Middle frontal gyrus (tissue), 1 donor: ENCODE measurements around the gene THUMPD2.
"Not testable (repeated sequence)": the region's sequence is repeated elsewhere in the genome, so short reads cannot be mapped to it uniquely, and the experiment has no call there.

ENCODE experiments used
- DNase-seq: peaks from one replicate; pipeline ENCODE4 v3.0.0-alpha.2; 2015; ENCODE audit warnings: low spot score; ENCODE audit errors: extremely low spot score

The THUMPD2 gene, protein sequence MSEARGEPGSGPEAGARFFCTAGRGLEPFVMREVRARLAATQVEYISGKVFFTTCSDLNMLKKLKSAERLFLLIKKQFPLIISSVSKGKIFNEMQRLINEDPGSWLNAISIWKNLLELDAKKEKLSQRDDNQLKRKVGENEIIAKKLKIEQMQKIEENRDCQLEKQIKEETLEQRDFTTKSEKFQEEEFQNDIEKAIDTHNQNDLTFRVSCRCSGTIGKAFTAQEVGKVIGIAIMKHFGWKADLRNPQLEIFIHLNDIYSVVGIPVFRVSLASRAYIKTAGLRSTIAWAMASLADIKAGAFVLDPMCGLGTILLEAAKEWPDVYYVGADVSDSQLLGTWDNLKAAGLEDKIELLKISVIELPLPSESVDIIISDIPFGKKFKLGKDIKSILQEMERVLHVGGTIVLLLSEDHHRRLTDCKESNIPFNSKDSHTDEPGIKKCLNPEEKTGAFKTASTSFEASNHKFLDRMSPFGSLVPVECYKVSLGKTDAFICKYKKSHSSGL

DNA sequence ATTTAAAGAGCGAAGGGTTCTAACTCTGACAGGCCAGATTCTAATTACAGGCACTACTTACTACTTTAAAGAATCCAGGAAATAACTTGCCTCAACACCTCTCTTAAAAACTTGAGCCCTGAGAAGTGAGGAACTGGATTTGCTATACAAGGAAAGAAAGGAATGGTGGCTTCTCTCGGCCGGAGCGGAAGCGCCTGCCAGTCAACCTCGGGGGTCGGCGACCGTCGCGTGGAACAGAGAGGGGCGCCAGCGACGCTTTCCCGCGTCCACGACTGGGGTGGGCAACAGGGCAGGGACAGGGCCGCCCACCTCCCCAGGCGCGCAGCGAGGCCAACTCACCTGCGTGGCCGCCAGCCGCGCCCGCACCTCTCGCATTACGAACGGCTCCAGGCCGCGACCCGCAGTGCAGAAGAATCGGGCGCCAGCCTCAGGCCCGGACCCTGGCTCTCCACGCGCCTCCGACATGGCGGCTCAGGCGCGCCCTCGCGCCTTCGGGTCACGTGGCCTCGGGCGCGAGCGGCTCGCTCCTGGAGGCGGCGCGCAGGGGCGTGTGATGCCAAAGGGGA, at the start of gene THUMPD2:
TSS of gene THUMPD2 (minus strand) at position 484 of the 566 bp plus-strand sequence. CDS start at position 465, 19 bp downstream.
- peak; percentile 54 for DNase-seq

GRCh38 chr2:39821871-39822270, 42.8 kb upstream of the THUMPD2 start:
- no peak for DNase-seq

DNA sequence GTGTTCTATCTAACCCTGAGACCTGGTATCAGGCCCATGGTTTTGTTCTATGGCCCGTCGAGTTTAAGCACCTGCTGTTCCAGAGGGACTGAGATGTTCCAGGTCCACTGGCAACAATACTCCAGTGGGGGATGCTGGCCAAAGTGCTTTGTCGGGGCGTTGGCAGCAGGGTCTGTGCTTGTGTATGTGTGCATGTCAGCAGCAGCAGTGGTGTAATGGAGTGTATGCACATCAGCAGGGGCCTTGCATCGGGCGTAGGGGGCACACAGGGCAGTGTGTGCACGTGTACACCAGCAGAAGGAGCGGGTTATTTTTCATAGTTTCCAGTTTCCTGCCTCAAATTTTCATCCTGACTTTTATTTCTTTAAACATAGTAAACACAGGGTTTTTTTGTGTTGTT, 37.8 kb upstream of the THUMPD2 start:
- no peak for DNase-seq

- DNase-seq = no peak
These were observed 37.4 kb upstream of the THUMPD2 start for GRCh38 chr2:39816428-39816827.

GRCh38 chr2:39805936-39806608, 27.0 kb upstream of the THUMPD2 start:
- DNase-seq = no peak

DNA sequence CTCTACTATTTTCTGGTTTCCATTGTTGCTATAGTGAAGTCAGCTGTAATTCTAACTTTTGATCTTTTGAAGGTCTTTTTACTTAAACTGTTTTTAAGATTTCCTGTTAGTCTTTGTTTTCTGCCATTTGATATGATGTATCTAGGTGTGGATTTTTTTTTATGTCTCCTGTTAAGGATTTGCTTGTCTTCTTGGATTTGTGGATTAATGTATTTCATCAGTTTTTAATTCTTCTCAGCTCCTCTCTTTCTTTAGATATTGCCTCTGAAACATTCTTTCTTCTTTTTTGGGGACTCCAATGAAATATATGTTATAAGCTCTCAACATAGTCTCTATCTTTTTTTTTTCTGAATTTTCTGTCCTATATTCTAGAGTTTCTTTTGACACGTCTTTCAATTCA, 24.8 kb upstream of the THUMPD2 start:
- DNase-seq = no peak

- DNase-seq = no peak
These were observed 21.7 kb upstream of the THUMPD2 start for GRCh38 chr2:39800752-39801151.

DNA sequence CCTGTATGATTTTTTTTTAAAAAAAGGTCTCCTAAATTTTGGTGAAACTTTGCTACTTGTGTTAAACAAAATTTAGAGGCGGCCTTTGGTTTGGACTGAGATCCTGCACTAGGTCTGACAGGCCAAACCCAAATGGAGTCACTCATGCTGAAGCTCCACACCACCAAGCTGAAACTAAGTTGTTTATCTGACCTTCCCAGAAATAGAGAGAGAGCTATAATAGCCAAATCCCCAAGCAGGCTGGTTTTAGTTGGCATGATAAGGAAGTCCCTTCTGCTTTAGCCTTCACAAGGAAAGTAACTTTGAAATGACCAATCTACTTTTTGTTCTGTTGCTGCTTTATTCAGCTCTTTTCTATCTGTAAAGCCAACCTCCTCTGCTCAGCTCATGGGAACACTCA, 17.1 kb upstream of the THUMPD2 start:
- DNase-seq = no peak

DNA sequence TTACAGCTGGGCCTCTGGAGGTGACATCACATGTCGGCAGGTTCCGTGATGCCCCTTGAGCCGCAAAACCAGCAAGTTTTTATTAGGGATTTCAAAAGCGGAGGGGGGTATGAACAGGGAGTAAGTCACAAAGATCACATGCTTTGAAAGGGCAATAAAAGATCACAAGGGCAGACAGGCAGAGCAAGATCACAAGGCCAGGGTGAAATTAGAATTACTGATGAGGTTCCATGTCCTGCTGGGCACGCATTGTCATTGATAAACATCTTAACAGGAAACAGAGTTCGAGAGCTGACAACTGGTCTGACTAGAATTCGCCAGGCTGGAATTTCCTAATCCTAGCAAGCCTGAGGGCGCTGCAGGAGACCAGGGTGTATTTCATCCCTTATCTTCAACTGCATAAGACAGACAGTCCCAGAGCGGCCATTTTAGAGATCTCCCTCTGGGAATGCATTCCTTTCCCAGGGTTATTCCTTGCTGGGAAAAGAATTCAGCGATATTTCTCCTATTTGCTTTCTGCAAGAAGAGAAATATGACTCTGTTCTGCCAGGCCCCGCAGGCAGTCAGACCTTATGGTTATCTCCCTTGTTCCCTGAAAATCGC, 11.3 kb upstream of the THUMPD2 start:
- DNase-seq = not testable (repeated sequence)

GRCh38 chr2:39787950-39788349, 8.9 kb upstream of the THUMPD2 start:
- no peak for DNase-seq

- DNase-seq = no peak
These were observed 7.9 kb upstream of the THUMPD2 start for GRCh38 chr2:39786761-39787522.

DNA sequence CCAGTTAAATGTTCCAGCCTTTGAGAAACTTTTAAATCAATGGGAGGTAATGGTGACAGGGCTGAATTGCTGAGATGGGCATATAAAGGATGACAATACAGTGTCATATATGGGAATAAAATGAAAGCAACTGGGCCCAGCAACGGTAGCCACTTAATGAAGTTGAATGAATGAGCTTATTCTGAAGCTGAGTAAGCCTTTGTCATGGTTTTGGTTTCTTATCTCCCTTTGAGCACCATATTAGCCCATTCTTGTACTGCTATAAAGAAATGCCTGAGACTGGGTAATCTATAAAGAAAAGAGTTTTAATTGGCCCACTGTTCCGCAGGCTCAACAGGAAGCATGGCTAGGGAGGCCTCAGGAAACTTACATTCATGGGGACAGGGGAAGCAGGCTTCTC, 3.5 kb upstream of the THUMPD2 start:
- no peak for DNase-seq

GRCh38 chr2:39781697-39782096, 2.6 kb upstream of the THUMPD2 start:
- no peak for DNase-seq

GRCh38 chr2:39780825-39781600, 2.0 kb upstream of the THUMPD2 start:
- no peak for DNase-seq

GRCh38 chr2:39779927-39780326, 869 bp upstream of the THUMPD2 start:
- DNase-seq = no peak

GRCh38 chr2:39779341-39779851, 338 bp upstream of the THUMPD2 start:
- DNase-seq = no peak

GRCh38 chr2:39778233-39778632, 825 bp downstream of the THUMPD2 start:
- no peak for DNase-seq

GRCh38 chr2:39772812-39773152, 6.3 kb downstream of the THUMPD2 start:
- DNase-seq = no peak

DNA sequence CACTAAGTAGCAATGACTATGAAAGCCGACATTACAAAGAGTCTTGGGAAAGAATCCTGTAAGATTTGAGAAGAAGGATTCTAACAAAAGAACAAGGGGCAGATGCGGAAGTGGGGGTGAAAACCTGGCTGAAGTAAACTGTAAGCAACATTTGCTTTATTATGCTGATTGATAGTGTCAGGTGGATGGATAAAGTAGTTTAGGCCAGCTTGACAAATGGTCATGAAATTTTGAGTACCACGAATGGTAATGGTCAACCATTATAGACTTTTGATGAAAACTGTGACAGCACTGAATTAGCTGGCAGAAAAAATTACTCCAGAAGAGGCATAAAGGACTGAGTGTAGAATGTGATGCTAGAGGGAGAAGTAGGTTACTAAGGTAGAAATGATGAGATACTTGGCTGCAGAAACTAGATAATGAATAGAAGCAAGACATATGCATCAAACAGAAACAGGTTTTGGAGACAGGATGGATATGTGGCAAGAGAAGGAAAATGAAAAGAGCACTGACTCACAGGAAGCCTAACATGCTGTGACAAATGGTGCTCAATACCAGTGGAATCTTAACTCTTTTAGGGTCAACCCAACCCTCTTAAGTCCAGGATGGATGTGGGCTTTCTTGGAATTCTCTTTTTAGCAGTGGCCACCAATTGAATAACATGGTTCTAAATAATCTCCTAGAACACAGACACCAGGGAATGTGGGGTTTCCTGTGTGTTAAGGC, 6.8 kb downstream of the THUMPD2 start:
- DNase-seq = no peak

- no peak for DNase-seq
These were observed 16.6 kb downstream of the THUMPD2 start for GRCh38 chr2:39762448-39762847.
